ENCODE data around the gene CYP1B1. TPM values are rescaled to one million over a fixed set of nuclear protein-coding genes. Genes with fewer than 3 reads are reported as not detected.

The CYP1B1 gene
- total RNA-seq, 4 donors from 2014 or later: 20.0 to 104 (median 32.4) TPM

DNA sequence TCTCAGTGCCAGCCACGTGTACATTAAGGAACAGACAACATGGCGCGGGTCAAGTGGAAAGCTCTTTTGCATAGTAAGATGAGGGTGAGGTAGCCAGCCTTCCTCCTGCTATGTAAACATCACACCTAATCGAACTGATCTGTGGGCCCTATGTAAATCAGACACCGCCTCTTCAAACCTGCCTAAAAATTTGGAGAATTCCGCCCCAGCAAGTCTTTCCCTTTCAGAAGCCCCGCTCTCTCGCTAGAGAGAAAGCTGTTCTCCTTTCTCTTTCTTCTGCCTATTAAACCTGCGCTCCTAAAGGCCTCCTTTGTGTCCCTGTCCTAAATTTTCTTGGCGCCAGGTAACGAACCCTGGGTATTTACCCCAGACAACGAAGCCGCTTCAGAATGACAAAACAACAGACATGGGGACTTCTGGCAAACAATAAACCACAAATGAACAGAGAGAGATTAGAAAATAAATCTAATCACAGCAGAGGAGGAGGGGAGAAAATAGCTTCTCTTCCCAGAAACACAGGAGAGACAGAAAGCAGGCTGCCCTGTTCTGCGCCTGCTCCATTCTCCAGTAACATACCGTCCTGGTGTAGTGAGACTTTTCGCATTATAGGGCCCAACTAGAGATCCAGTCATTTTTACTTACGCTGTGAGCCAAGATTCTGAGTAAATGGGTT, 31.9 kb upstream of the CYP1B1 start:
- TF ChIP-seq, protein P1, sequence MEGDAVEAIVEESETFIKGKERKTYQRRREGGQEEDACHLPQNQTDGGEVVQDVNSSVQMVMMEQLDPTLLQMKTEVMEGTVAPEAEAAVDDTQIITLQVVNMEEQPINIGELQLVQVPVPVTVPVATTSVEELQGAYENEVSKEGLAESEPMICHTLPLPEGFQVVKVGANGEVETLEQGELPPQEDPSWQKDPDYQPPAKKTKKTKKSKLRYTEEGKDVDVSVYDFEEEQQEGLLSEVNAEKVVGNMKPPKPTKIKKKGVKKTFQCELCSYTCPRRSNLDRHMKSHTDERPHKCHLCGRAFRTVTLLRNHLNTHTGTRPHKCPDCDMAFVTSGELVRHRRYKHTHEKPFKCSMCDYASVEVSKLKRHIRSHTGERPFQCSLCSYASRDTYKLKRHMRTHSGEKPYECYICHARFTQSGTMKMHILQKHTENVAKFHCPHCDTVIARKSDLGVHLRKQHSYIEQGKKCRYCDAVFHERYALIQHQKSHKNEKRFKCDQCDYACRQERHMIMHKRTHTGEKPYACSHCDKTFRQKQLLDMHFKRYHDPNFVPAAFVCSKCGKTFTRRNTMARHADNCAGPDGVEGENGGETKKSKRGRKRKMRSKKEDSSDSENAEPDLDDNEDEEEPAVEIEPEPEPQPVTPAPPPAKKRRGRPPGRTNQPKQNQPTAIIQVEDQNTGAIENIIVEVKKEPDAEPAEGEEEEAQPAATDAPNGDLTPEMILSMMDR (IDR thresholded peaks at IDR 0.05; ENCODE audit: low read depth): no peak

GRCh38 chr2:38106405-38107094, 30.6 kb upstream of the CYP1B1 start:
- TF ChIP-seq, protein P1 (IDR thresholded peaks at IDR 0.05; ENCODE audit: low read depth): no peak

DNA sequence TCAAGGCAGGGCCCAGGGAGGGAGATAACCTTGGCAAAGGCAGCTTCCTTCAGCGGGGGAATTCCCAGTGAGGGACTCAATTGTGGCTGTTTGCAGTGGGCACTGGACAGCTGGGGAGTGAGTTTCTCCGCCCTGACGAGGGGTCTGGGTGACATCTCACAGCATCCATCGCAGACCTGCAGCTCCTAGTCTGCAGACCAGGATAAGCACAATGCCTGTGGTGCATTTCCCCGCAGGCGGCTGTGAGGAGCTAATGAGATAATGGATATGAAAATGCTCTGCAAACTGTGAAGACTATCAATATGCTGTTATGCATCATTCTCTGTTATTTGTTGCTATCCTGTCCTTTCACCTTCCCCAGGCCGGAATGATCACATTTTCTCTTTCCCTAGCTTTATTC, 30.0 kb upstream of the CYP1B1 start:
- TF ChIP-seq, protein P1 (IDR thresholded peaks at IDR 0.05; ENCODE audit: low read depth): no peak

DNA sequence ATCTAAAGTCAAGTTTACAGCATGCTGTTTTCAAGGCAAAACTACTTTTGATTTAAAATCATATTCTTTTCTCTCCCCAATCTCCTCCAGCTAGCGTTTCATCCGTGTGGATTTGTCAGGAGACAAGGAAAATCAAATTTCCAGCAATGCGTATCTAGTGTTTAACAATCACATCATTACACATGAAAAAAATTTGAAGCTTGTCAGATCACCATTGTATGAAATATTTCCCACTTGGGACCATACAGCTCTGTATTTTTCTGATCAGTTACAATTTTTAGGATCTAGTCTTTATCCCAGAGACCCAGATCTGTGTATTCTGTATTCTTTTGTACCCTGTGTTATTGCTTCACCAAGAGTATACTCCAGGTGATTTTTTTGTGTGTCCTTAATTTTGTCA, 28.6 kb upstream of the CYP1B1 start:
- TF ChIP-seq, protein P1 (IDR thresholded peaks at IDR 0.05; ENCODE audit: low read depth): no peak

- TF ChIP-seq, protein P1 (IDR thresholded peaks at IDR 0.05; ENCODE audit: low read depth): no peak
Measured at GRCh38 chr2:38100328-38100727, 24.4 kb upstream of the CYP1B1 start.

DNA sequence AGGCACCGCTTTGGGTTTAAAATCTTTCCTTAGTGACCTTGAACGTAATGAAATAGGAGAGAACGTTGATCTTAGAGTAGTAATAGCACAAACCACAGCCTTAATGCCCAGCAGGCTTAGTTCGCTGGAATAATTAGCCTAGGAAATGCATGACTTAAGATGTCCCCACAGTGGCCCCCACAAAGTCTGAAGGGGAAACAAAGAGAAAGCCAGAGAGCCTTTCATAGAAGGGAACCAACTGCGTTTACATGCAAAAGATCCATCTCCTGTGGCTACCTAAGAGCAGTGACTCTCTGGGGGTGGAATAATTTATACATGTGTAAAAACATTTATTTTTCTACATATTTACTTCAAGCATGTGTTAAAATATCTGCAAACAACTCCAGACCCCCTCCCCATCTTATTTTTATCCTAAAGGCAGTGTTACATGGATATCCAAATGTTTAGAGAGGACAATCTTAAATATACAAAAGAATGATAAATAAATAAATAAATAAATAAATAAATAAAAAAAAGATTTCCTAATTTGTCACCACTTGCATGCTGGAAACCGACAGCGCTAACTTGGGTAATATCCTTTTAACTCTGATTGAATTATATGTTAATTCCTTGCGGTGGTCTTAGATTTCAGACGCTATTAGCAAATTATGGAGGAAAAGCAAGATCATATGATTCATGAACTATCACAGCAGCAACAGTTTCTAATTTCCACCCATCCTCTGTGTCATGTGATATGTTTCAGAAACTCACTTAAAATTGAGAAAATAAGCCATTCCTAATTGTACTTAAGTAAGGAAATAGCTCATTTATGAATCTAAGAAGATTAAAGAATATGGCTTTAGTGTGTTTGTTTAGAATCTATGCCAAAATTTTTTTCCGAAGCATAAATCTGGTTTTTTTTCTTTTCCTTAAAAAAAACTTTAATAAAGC, 23.4 kb upstream of the CYP1B1 start:
- TF ChIP-seq, protein P1 (IDR thresholded peaks at IDR 0.05; ENCODE audit: low read depth): no peak
